ENCODE measurements around the gene CACNA2D4.

The CACNA2D4 gene

DNA sequence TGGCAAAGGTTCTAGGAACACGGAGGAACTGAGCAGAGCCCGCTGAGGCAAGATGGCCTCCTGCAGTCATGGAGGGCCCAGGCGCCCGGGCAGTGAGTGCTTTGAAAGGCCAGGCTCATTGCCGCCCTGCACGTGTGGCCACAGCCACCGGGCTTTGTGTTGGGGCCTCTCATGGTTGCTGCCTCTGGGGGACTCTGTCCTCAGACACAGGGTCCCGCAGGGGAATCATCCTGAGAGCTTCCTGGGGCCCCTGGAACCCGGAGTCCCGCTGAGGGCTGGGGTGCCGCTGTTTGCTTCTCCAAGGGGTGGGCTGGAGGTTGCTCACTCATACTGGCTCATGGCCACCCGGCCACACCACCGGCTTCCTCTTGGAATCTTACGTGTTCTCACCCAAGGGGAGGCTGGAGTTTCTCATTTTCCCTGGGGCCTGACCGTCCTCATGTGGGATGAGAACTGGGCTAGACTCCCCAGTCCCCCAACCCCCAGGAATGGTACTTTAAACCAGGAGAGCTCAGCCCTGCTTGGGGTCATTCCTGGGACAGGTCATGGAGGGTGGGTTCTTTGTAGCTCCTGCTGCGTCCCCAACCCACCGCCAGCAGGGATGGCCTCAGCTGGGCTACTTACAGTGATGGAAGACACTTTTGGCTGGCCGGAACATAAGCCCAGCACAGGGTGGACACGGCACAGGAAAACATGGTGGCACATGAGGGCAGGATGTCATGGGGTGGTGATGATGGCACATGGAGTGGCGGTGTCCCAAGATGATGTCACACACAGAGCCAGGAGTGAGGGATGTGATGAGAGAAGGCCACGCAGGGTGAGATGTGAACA lies 119.2 kb downstream of the CACNA2D4 start:
- DNase-seq (ENCODE audit: extremely low read depth, insufficient read length): no peak
- TF ChIP-seq, protein P1, sequence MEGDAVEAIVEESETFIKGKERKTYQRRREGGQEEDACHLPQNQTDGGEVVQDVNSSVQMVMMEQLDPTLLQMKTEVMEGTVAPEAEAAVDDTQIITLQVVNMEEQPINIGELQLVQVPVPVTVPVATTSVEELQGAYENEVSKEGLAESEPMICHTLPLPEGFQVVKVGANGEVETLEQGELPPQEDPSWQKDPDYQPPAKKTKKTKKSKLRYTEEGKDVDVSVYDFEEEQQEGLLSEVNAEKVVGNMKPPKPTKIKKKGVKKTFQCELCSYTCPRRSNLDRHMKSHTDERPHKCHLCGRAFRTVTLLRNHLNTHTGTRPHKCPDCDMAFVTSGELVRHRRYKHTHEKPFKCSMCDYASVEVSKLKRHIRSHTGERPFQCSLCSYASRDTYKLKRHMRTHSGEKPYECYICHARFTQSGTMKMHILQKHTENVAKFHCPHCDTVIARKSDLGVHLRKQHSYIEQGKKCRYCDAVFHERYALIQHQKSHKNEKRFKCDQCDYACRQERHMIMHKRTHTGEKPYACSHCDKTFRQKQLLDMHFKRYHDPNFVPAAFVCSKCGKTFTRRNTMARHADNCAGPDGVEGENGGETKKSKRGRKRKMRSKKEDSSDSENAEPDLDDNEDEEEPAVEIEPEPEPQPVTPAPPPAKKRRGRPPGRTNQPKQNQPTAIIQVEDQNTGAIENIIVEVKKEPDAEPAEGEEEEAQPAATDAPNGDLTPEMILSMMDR (IDR thresholded peaks at IDR 0.05; ENCODE audit: insufficient read depth, low read length, poor library complexity, severe bottlenecking): no peak

DNA sequence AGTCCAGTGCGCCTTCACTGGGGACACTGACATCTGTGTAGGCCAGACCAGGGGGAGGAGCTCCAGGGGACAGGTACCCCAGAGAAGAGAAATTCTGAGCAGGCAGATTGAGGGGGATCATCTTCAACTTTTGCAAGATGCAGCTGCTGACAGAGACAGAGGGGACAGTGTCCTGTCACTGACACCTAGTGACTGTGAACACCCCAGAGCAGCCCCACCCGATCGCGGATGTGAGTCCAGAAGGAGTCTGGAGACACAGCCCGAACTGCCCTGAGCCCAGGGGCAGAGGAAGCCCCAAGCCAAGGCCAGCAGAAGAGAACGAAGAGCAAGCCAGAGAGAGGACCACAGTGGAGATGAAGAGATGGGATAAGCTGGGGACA lies 119.8 kb downstream of the CACNA2D4 start:
- no peaks in the 10 kb centered on the region for H3K27me3 ChIP-seq (replicated peaks; ENCODE audit: control insufficient read depth, insufficient read depth, low read length)
- no peaks in the 10 kb centered on the region for H3K36me3 ChIP-seq (ENCODE audit: control insufficient read depth, insufficient read depth, low read length)
- no peak for DNase-seq (ENCODE audit: extremely low read depth, insufficient read length)
- H3K4me3 ChIP-seq (replicated peaks; ENCODE audit: low read depth, low read length): no peak overlapping the region
- TF ChIP-seq, protein P1 (IDR thresholded peaks at IDR 0.05; ENCODE audit: insufficient read depth, low read length, poor library complexity, severe bottlenecking): no peak

More for the DNA sequence above, 119.2 kb downstream of the CACNA2D4 start:
- Histone ChIP-seq H3K4me3 (replicated peaks; ENCODE audit: low read depth, low read length) (no peak overlapping the region), H3K27me3 (replicated peaks; ENCODE audit: control insufficient read depth, insufficient read depth, low read length) (no peaks in the 10 kb centered on the region), H3K36me3 (ENCODE audit: control insufficient read depth, insufficient read depth, low read length) (no peaks in the 10 kb centered on the region)

DNA sequence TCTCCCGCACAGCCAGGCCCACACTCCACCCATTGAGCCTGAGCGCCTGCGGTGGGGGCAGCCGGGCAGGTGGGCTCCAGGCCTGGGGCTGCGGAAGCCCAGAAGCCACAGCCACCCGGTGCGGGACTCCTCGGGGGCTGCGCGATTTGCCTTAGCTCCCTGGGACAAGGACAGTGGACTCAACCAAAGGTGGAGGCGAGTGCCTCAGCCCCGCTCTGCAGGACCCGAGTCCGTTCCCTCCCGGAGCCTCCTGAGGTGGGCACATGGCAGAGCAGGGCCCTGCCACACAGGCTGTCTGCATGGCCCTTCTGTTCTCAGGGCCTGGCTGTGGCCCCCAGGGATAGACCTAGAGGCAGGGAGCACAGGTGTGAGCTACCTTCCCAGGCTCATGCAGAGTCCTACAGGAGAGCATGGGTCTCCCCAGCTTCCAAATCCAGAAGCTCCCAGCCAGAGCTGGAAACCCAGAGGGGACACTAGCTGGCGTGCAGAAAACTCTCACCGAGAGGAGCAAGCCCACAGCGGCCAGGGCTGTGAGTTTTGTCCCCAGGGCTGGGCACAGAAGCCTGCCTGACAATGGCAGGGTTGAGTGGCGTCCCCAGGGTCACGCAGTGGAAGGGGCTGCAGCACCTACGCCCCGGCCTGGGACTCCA lies 120.3 kb downstream of the CACNA2D4 start:
- TF ChIP-seq, protein P1 (IDR thresholded peaks at IDR 0.05; ENCODE audit: insufficient read depth, low read length, poor library complexity, severe bottlenecking): no peak
- no peak for DNase-seq (ENCODE audit: extremely low read depth, insufficient read length)
- H3K27me3 ChIP-seq (replicated peaks; ENCODE audit: control insufficient read depth, insufficient read depth, low read length): no peaks in the 10 kb centered on the region
- no peak overlapping the region for H3K4me3 ChIP-seq (replicated peaks; ENCODE audit: low read depth, low read length)
- no peaks in the 10 kb centered on the region for H3K36me3 ChIP-seq (ENCODE audit: control insufficient read depth, insufficient read depth, low read length)

DNA sequence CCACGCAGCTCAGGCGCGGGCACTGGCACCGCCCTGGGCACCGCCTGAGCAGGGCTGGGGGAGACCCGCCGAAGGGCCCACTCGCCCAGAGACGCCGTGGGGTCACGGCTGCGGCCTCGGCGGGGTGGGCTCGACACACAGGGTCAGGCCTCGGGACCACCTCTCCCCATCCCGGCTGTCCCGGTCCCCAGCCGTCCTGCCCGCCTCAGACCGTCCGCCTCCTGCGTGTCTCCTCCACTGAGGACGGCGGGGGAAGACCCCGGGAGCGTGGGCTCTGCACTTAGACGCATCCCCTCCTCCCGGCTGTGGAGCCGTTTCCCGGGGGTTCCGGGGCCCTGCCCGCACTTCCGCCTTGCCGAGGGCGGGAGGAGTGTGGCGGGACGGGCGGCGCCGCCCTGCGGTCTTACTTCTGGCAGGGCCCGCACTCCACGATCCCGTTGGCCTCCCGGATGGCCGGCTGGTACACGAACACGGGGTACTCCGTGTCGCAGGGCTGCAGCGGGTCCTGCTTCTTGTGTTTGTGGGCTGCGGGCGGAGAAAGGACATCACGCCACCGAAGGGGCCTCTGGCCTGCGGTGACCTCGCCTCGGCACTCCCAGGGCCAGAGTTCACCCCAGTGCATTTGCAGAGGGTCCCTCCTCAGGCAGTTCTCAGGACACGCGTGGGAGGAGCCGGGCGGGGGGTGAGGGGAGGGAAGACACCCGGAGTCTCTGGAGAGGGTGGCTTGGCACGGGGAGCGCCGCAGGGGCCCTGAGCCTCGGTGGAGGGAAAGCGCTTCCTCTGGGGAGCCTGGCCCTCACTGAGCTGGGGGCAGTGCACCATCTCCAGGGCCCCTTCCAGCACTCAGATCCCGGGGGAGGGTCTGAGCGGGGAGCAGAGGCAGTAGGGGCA lies 121.2 kb downstream of the CACNA2D4 start:
- TF ChIP-seq, protein P1 (IDR thresholded peaks at IDR 0.05; ENCODE audit: insufficient read depth, low read length, poor library complexity, severe bottlenecking): peak; percentile 12
- DNase-seq (ENCODE audit: extremely low read depth, insufficient read length): peak; percentile 76
- peak overlapping the region; percentile 76 for H3K4me3 ChIP-seq (replicated peaks; ENCODE audit: low read depth, low read length)
- H3K36me3 ChIP-seq (ENCODE audit: control insufficient read depth, insufficient read depth, low read length): no peaks in the 10 kb centered on the region
- H3K27me3 ChIP-seq (replicated peaks; ENCODE audit: control insufficient read depth, insufficient read depth, low read length): no peaks in the 10 kb centered on the region

DNA sequence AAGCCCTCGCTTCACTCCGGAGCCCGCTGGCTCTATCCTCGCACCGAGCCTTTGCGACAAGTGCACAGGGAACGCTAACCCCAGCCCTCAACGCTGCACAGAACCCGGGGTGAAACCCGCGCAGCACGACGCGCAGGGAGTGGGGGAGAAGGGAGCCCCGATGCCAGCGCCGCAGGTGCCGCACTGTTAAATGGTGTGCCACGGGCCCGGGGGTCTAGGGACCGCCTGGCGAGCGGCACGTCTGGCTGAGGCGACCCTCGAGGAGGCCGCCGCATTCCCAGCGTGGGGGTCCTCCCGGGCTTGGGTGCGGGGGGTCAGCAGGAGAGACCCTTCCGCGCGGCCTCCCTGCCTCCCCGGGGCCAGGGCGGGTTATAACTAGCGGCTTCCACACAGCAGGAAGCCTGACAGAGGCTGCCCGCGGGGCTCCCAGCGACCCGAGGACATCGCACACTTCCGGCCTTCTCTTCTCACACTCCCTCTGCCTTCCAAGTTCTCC lies 121.9 kb downstream of the CACNA2D4 start:
- Histone ChIP-seq H3K36me3 (ENCODE audit: control insufficient read depth, insufficient read depth, low read length) (no peaks in the 10 kb centered on the region), H3K4me3 (replicated peaks; ENCODE audit: low read depth, low read length) (peak overlapping the region; percentile 76), H3K27me3 (replicated peaks; ENCODE audit: control insufficient read depth, insufficient read depth, low read length) (no peaks in the 10 kb centered on the region)
- TF ChIP-seq, protein P1 (IDR thresholded peaks at IDR 0.05; ENCODE audit: insufficient read depth, low read length, poor library complexity, severe bottlenecking): no peak
- DNase-seq (ENCODE audit: extremely low read depth, insufficient read length): no peak
